ENCODE measurements around the gene GASK1A.

DNA sequence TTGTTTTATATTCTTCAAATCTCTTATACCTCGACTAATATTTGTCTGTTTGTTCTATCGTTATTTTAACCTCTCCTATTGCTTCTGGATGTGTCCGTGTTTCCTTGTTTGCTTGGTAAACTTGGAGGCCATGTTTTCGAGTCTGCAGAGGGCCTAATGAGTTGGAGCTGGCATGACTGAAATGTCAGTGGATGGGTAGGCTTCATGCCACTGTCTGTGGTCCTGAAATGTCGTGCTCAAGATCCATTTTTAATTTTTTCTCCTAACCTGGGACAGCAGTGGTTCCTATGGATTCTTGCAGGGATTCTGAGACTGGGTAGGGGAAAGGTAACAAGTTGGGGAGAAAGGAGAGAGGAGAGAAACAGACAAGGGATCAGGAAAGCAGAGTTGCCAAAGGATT is 18.8 kb upstream of the GASK1A start:
- TF ChIP-seq, protein P1, sequence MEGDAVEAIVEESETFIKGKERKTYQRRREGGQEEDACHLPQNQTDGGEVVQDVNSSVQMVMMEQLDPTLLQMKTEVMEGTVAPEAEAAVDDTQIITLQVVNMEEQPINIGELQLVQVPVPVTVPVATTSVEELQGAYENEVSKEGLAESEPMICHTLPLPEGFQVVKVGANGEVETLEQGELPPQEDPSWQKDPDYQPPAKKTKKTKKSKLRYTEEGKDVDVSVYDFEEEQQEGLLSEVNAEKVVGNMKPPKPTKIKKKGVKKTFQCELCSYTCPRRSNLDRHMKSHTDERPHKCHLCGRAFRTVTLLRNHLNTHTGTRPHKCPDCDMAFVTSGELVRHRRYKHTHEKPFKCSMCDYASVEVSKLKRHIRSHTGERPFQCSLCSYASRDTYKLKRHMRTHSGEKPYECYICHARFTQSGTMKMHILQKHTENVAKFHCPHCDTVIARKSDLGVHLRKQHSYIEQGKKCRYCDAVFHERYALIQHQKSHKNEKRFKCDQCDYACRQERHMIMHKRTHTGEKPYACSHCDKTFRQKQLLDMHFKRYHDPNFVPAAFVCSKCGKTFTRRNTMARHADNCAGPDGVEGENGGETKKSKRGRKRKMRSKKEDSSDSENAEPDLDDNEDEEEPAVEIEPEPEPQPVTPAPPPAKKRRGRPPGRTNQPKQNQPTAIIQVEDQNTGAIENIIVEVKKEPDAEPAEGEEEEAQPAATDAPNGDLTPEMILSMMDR (conservative IDR thresholded peaks at IDR 0.05), result no peak
- no peak for TF ChIP-seq ZFX (IDR thresholded peaks at IDR 0.05)
